GM12801 (cell line): ENCODE results near the gene UBTF.

Source experiments
- CTCF ChIP-seq: IDR thresholded peaks from one replicate; pipeline ENCODE4 v1.5.1; 2011; ENCODE audit warnings: control low read depth; ENCODE audit not compliant: insufficient read length; ENCODE audit errors: extremely low read depth

Gene UBTF

GRCh38 chr17:44253006-44253405 is 33.5 kb upstream of the UBTF start:
- TF ChIP-seq CTCF, result no peak

- no peak for TF ChIP-seq CTCF
These were observed 31.6 kb upstream of the UBTF start for GRCh38 chr17:44251062-44251461.

GRCh38 chr17:44249501-44250246 is 30.2 kb upstream of the UBTF start:
- TF ChIP-seq CTCF, result no peak

- no peak for TF ChIP-seq CTCF
These were observed 28.6 kb upstream of the UBTF start for GRCh38 chr17:44247876-44248736.

GRCh38 chr17:44247440-44247841 is 28.0 kb upstream of the UBTF start:
- no peak for TF ChIP-seq CTCF

- TF ChIP-seq CTCF, result no peak
These were observed 21.7 kb upstream of the UBTF start for GRCh38 chr17:44241106-44241624.

GRCh38 chr17:44236444-44236991 is 17.0 kb upstream of the UBTF start:
- no peak for TF ChIP-seq CTCF
